ENCODE results near the gene LCN9.
"Not testable (repeated sequence)": the region's sequence is repeated elsewhere in the genome, so short reads cannot be mapped to it uniquely, and the experiment has no call there.

LCN9 gene

DNA sequence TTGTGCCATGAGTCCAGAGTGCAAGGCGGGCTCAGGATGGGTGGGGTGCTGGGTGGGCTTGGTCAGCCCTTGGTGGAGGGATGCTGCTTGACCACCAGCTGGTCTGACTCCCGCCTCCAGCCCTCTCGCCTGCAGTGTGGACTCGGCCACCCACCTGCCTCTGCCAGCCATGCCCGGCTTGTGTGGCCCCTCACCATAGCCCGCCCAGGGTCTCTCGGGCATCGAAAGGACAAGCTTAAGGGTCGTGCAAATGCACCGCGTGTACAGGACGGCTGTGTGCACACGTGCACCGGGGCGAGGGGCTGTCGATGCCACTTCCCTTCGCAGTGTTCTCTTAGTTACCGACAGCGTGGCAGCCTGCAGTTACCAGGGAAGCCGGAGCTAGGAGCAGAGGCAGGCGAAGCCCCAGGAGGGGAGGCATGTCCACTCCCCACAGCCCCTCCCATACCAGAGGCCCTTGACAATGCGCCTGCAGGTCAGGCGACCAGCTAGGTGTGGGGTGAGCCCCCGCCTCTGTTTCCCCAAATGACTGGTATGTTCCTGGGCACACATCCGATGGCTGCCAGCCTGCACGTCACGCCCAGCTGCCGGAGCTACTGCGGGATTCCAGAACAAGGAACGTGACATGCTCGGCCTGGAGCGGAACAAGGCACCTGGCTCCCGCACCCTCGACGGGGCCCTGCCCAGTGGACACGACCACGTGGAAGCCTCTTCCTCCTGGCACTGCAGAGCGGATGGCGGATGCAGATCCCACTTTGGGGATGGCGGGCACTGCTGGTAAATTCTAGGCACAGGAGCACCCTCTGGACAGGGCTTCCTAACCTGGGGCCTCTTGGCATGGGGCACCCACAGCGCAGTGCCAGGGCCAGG is 7.8 kb downstream of the LCN9 start:
- TF ChIP-seq, protein P1, sequence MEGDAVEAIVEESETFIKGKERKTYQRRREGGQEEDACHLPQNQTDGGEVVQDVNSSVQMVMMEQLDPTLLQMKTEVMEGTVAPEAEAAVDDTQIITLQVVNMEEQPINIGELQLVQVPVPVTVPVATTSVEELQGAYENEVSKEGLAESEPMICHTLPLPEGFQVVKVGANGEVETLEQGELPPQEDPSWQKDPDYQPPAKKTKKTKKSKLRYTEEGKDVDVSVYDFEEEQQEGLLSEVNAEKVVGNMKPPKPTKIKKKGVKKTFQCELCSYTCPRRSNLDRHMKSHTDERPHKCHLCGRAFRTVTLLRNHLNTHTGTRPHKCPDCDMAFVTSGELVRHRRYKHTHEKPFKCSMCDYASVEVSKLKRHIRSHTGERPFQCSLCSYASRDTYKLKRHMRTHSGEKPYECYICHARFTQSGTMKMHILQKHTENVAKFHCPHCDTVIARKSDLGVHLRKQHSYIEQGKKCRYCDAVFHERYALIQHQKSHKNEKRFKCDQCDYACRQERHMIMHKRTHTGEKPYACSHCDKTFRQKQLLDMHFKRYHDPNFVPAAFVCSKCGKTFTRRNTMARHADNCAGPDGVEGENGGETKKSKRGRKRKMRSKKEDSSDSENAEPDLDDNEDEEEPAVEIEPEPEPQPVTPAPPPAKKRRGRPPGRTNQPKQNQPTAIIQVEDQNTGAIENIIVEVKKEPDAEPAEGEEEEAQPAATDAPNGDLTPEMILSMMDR (IDR thresholded peaks at IDR 0.05; ENCODE audit: low read depth, low read length) = no peak
- Histone ChIP-seq H3K27me3 (ENCODE audit: insufficient read depth, low read depth, severe bottlenecking) (no peaks in the 10 kb centered on the region), H3K9me3 (ENCODE audit: severe bottlenecking) (no peaks in the 10 kb centered on the region), H3K27ac (no peak overlapping the region), H3K36me3 (no peaks in the 10 kb centered on the region), H3K4me3 (ENCODE audit: low read depth, low read length) (no peak overlapping the region)
- DNase-seq = no peak

DNA sequence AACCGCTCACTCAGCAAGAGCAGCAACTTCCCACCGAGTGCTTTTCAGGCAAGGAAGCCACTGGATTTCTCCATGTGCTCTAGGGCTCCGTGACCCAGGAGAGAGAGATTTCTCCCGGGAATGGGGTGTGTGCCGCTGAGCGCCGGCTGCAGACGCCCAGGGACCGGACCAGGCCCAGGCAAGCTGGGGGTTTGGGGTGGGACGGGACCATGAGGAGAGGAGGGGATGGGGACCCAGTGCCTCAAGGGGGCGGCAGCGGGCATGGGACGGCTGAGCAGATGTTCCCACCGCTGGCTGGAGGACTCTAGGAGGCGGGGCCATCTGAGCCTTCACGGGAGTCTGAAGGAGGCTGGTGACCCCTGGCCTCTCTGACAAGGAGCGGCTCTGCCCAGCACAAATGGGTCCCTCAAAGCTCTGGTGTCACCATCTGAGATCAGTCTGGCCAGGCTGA is 8.5 kb downstream of the LCN9 start:
- no peaks in the 10 kb centered on the region for H3K27me3 ChIP-seq (ENCODE audit: insufficient read depth, low read depth, severe bottlenecking)
- H3K4me3 ChIP-seq (ENCODE audit: low read depth, low read length) = no peak overlapping the region
- H3K9me3 ChIP-seq (ENCODE audit: severe bottlenecking) = no peaks in the 10 kb centered on the region
- no peak overlapping the region for H3K27ac ChIP-seq
- no peaks in the 10 kb centered on the region for H3K36me3 ChIP-seq
- no peak for DNase-seq
- TF ChIP-seq, protein P1 (IDR thresholded peaks at IDR 0.05; ENCODE audit: low read depth, low read length) = 0 out of 2 replicates have a peak, but pooled peaks have one; percentile 19

DNA sequence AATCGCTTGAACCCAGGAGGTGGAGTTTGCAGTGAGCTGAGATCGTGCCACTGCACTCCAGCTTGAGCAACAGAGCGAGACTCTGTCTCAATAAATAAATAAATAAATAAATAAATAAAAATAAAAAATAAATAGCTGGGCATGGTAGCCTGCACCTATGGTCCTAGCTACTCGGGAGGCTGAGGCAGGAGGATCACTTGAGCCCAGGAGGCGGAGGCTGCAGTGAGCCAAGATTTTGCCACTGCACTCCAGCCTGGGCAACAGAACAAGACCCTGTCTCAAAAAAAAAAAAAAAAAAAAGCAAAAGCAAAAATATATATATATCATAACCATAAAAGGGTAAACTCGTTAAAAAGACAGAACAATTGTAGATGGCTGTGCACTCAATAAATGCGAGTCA is 9.7 kb downstream of the LCN9 start:
- not testable (repeated sequence) for H3K27ac ChIP-seq; DNase-seq; H3K27me3 ChIP-seq (ENCODE audit: insufficient read depth, low read depth, severe bottlenecking); H3K4me3 ChIP-seq (ENCODE audit: low read depth, low read length); H3K36me3 ChIP-seq; H3K9me3 ChIP-seq (ENCODE audit: severe bottlenecking)

DNA sequence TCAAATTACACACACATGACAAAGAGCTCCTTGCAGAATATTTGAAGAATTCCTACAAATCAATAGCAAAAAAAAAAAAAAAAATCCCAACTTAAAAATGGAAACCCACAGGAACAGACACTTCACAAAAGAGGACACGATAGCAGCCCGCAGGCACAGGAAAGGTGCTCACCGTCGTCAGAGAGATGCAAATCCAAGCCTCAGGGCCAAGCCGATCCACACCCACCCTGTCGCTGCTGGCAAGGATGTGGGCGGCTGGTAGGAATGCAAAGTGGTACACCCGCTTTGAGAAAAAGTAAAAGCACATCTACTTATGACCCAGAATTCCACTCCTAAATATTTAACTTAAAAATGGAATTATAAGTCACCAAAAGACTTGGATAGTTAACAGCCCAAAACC is 10.8 kb downstream of the LCN9 start:
- no peaks in the 10 kb centered on the region for H3K9me3 ChIP-seq (ENCODE audit: severe bottlenecking)
- H3K36me3 ChIP-seq = no peaks in the 10 kb centered on the region
- no peak for DNase-seq
- no peak overlapping the region for H3K4me3 ChIP-seq (ENCODE audit: low read depth, low read length)
- no peaks in the 10 kb centered on the region for H3K27me3 ChIP-seq (ENCODE audit: insufficient read depth, low read depth, severe bottlenecking)
- no peak overlapping the region for H3K27ac ChIP-seq
- TF ChIP-seq, protein P1 (IDR thresholded peaks at IDR 0.05; ENCODE audit: low read depth, low read length) = no peak

DNA sequence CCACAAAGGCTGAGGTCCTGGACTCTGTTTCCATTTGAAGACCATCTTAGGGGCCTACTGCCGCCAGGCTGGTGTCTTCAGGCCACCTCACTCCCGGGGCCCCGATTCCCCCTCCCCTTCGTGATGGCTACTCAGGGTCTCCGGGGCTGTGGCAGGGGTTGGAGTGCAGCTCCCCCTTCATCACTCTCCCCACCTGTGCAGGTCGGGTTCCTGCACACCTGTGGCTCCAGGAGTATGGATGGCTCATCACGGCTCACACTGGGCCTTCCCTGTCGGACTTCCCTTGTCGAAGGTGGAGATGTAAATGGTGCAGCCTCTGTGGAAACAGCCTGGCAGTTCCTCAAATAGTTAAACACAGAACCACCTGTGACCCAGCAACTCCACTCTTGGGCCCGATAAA is 11.9 kb downstream of the LCN9 start:
- no peaks in the 10 kb centered on the region for H3K27me3 ChIP-seq (ENCODE audit: insufficient read depth, low read depth, severe bottlenecking)
- H3K9me3 ChIP-seq (ENCODE audit: severe bottlenecking) = no peaks in the 10 kb centered on the region
- no peak for DNase-seq
- no peaks in the 10 kb centered on the region for H3K36me3 ChIP-seq
- H3K4me3 ChIP-seq (ENCODE audit: low read depth, low read length) = no peak overlapping the region
- TF ChIP-seq, protein P1 (IDR thresholded peaks at IDR 0.05; ENCODE audit: low read depth, low read length) = no peak
- H3K27ac ChIP-seq = no peak overlapping the region

DNA sequence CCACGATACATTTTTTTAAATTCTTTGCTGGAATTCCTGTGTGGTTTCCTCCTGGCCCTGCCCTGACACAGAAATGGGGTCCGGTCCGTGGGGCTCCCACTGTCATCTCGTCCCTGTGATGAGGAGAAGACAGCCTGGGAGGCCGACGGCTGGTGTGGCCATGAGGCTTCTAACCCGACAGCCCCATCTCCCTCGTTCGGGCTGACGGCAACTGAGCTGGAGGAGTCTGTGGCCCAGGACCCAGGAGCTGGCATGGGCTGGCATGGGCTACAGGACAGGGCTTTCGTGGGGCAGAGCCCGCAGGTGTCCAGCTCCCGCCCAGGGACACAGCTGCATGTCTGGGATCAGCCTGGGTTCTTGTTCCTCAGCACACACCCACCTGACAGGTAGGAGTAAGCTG is 13.8 kb downstream of the LCN9 start:
- Histone ChIP-seq H3K9me3 (ENCODE audit: severe bottlenecking) (no peaks in the 10 kb centered on the region), H3K36me3 (no peaks in the 10 kb centered on the region), H3K27me3 (ENCODE audit: insufficient read depth, low read depth, severe bottlenecking) (no peaks in the 10 kb centered on the region), H3K27ac (no peak overlapping the region), H3K4me3 (ENCODE audit: low read depth, low read length) (no peak overlapping the region)
- TF ChIP-seq, protein P1 (IDR thresholded peaks at IDR 0.05; ENCODE audit: low read depth, low read length) = no peak
- DNase-seq = no peak
